Spinal cord (tissue), 10 donors: Measurements from ENCODE around the gene GPRIN1. TPM values are rescaled to one million over a fixed set of nuclear protein-coding genes. Genes with fewer than 3 reads are reported as not detected.

Experiments
- DNase-seq, 6 donors: peaks; one replicate each; pipeline versions ENCODE4 v3.0.0 to v3.0.0-alpha.2; 2013 to 2015; ENCODE audit warnings: low spot score in 6 of 6, low read depth in 4 of 6
- H3K27ac ChIP-seq: one replicate; pipeline ENCODE4 v1.5.1; 2013; ENCODE audit warnings: low read depth, low read length, control low read depth
- H3K27me3 ChIP-seq: one replicate; pipeline ENCODE4 v1.6.1; 2013; ENCODE audit warnings: low read length; ENCODE audit not compliant: control insufficient read depth, insufficient read depth
- H3K36me3 ChIP-seq: one replicate; pipeline ENCODE4 v1.6.1; 2013; ENCODE audit warnings: low read length; ENCODE audit not compliant: control insufficient read depth, insufficient read depth
- H3K4me1 ChIP-seq: one replicate; pipeline ENCODE4 v1.6.1; 2013; ENCODE audit warnings: low read length; ENCODE audit not compliant: control insufficient read depth, insufficient read depth
- H3K4me3 ChIP-seq: one replicate; pipeline ENCODE4 v1.5.1; 2013; ENCODE audit warnings: low read depth, low read length, control low read depth
- H3K9me3 ChIP-seq: one replicate; pipeline ENCODE4 v1.6.1; 2013; ENCODE audit warnings: low read length; ENCODE audit not compliant: control insufficient read depth, insufficient read depth
- WGBS: methylation state at CpG from one replicate; pipeline ENCODE4 v1.1.5; 2013; ENCODE audit warnings: missing lambda C conversion rate; ENCODE audit not compliant: insufficient coverage; 5-methylcytosine and 5-hydroxymethylcytosine counted together
- polyA plus RNA-seq, 2 donors: library from polyadenylated mRNA; unstranded; fragments of 120-200 nt; gene quantifications; one replicate each; pipeline ENCODE4 v1.2.1, GENCODE V29; 2013; ENCODE audit not compliant: insufficient read length in 2 of 2
- total RNA-seq, 2 donors: library from RNA; depleted of rRNA in 1 of 2; stranded (reverse); fragments of 120-200 nt in 1 of 2; fragments of >200 nt in 1 of 2; gene quantifications; one replicate each; pipeline versions ENCODE4 v1.2.3 to v1.2.4, GENCODE V29; 2013 to 2014
- donor health status: healthy.

The GPRIN1 gene
- total and polyA plus RNA-seq, 4 donors: 14.7 to 62.4 (median 42.9) TPM

GRCh38 chr5:176625966-176626875 lies 16.3 kb upstream of the GPRIN1 start:
- no peak for DNase-seq
- Histone ChIP-seq H3K9me3 (no peaks in the 10 kb centered on the region), H3K4me3 (no peak overlapping the region), H3K36me3 (peaks cover 17% of the 10 kb centered on the region), H3K27me3 (peaks cover 48% of the 10 kb centered on the region), H3K27ac (no peak overlapping the region), H3K4me1 (peaks cover 21% of the 10 kb centered on the region)
- WGBS: 38% methylated on average over 18 of the region's 25 CpGs

GRCh38 chr5:176625512-176625911 lies 15.6 kb upstream of the GPRIN1 start:
- WGBS: 59% methylated on average over 2 of the region's 2 CpGs
- Histone ChIP-seq H3K4me1 (peaks cover 21% of the 10 kb centered on the region), H3K27ac (no peak overlapping the region), H3K4me3 (no peak overlapping the region), H3K27me3 (peaks cover 48% of the 10 kb centered on the region), H3K9me3 (no peaks in the 10 kb centered on the region), H3K36me3 (peaks cover 17% of the 10 kb centered on the region)
- DNase-seq: no peak

GRCh38 chr5:176624938-176625337 lies 15.0 kb upstream of the GPRIN1 start:
- H3K27me3 ChIP-seq: peaks cover 51% of the 10 kb centered on the region
- H3K4me1 ChIP-seq: peaks cover 24% of the 10 kb centered on the region
- no peak overlapping the region for H3K27ac ChIP-seq
- H3K36me3 ChIP-seq: peaks cover 17% of the 10 kb centered on the region
- no peak overlapping the region for H3K4me3 ChIP-seq
- WGBS: 55% methylated on average over 9 of the region's 9 CpGs
- no peaks in the 10 kb centered on the region for H3K9me3 ChIP-seq
- no peak for DNase-seq

- Histone ChIP-seq H3K4me1 (peaks cover 27% of the 10 kb centered on the region), H3K36me3 (peaks cover 23% of the 10 kb centered on the region), H3K27me3 (peaks cover 50% of the 10 kb centered on the region), H3K9me3 (no peaks in the 10 kb centered on the region), H3K27ac (no peak overlapping the region), H3K4me3 (no peak overlapping the region)
- DNase-seq: no peak
- 81% methylated on average over 2 of the region's 4 CpGs for WGBS
These were observed 14.2 kb upstream of the GPRIN1 start for GRCh38 chr5:176624142-176624541.

- peaks cover 23% of the 10 kb centered on the region for H3K36me3 ChIP-seq
- H3K27me3 ChIP-seq: peaks cover 41% of the 10 kb centered on the region
- H3K4me1 ChIP-seq: peaks cover 41% of the 10 kb centered on the region
- H3K4me3 ChIP-seq: no peak overlapping the region
- no peak overlapping the region for H3K27ac ChIP-seq
- DNase-seq: no peak
- no peaks in the 10 kb centered on the region for H3K9me3 ChIP-seq
- 70% methylated on average over 10 of the region's 13 CpGs for WGBS
These were observed 11.7 kb upstream of the GPRIN1 start for GRCh38 chr5:176621661-176622079.

GRCh38 chr5:176620333-176620981 lies 10.5 kb upstream of the GPRIN1 start:
- H3K36me3 ChIP-seq: peaks cover 16% of the 10 kb centered on the region
- no peak overlapping the region for H3K27ac ChIP-seq
- H3K27me3 ChIP-seq: peaks cover 36% of the 10 kb centered on the region
- 20% methylated on average over 26 of the region's 32 CpGs for WGBS
- no peaks in the 10 kb centered on the region for H3K9me3 ChIP-seq
- no peak for DNase-seq
- peaks cover 45% of the 10 kb centered on the region for H3K4me1 ChIP-seq
- H3K4me3 ChIP-seq: no peak overlapping the region

GRCh38 chr5:176619569-176620332 lies 9.8 kb upstream of the GPRIN1 start:
- H3K9me3 ChIP-seq: no peaks in the 10 kb centered on the region
- DNase-seq: no peak
- peak overlapping the region; percentile 27 for H3K4me3 ChIP-seq
- no peak overlapping the region for H3K27ac ChIP-seq
- H3K4me1 ChIP-seq: peaks cover 45% of the 10 kb centered on the region
- peaks cover 16% of the 10 kb centered on the region for H3K36me3 ChIP-seq
- WGBS: 10% methylated on average over 51 of the region's 59 CpGs
- H3K27me3 ChIP-seq: peaks cover 31% of the 10 kb centered on the region

GRCh38 chr5:176619203-176619568 lies 9.2 kb upstream of the GPRIN1 start:
- Histone ChIP-seq H3K27ac (no peak overlapping the region), H3K27me3 (peaks cover 31% of the 10 kb centered on the region), H3K4me3 (peak overlapping the region; percentile 27), H3K36me3 (peaks cover 16% of the 10 kb centered on the region), H3K4me1 (peaks cover 48% of the 10 kb centered on the region), H3K9me3 (no peaks in the 10 kb centered on the region)
- DNase-seq: peak in 4 of 6 donors; percentile 82 to 98 (median 94)
- WGBS: under 1% methylated on average over 30 of the region's 31 CpGs

GRCh38 chr5:176618783-176619182 lies 8.8 kb upstream of the GPRIN1 start:
- Histone ChIP-seq H3K27me3 (peaks cover 31% of the 10 kb centered on the region), H3K4me1 (peaks cover 52% of the 10 kb centered on the region), H3K4me3 (peak overlapping the region; percentile 27), H3K36me3 (peaks cover 12% of the 10 kb centered on the region), H3K9me3 (no peaks in the 10 kb centered on the region), H3K27ac (no peak overlapping the region)
- no peak for DNase-seq
- WGBS: 14% methylated on average over 16 of the region's 19 CpGs
